Cardiac muscle cell (in vitro differentiated cells and primary cell): ENCODE results near the gene GABBR2. TPM values are rescaled to one million over a fixed set of nuclear protein-coding genes. Genes with fewer than 3 reads are reported as not detected.

Experiments used
- DNase-seq, 2 donors: peaks; one replicate each; pipeline versions ENCODE4 v3.0.0 to v3.0.0-alpha.2; 2010 to 2017; ENCODE audit warnings: low read depth in 1 of 2, low spot score in 1 of 2
- H3K27ac ChIP-seq: fragments of 200-600 bp; sonication (generic); 2 replicates; pipeline ENCODE4 v1.5.1; 2016
- H3K27me3 ChIP-seq: fragments of 200-600 bp; sonication (generic); 2 replicates; pipeline ENCODE4 v1.6.0; 2016; ENCODE audit warnings: control low read depth
- H3K36me3 ChIP-seq: fragments of 200-600 bp; sonication (generic); 2 replicates; pipeline ENCODE4 v1.5.1; 2016; ENCODE audit warnings: control low read depth
- H3K4me1 ChIP-seq: fragments of 200-600 bp; sonication (generic); 2 replicates; pipeline ENCODE4 v1.8.1; 2017; ENCODE audit warnings: low read depth, mild to moderate bottlenecking, mixed run types
- H3K4me3 ChIP-seq: fragments of 200-600 bp; sonication (generic); 2 replicates; pipeline ENCODE4 v1.5.1; 2016; ENCODE audit warnings: mild to moderate bottlenecking
- H3K9me3 ChIP-seq: fragments of 200-600 bp; sonication (generic); 2 replicates; pipeline ENCODE4 v1.5.1; 2017; ENCODE audit warnings: low read depth, mild to moderate bottlenecking, control low read depth
- polyA plus RNA-seq: library from polyadenylated mRNA; unstranded; fragments of >200 nt; fragmentation: Nextera tagmentation; extraction: Ambion mirVana; gene quantifications from 2 replicates; pipeline ENCODE4 v1.2.1, GENCODE V29; 2016
- total RNA-seq: library from RNA; depleted of rRNA; stranded (reverse); fragments of >200 nt; gene quantifications from 2 replicates; pipeline ENCODE4 v1.2.3, GENCODE V29; 2016
- TF ChIP-seq, protein P1 (sequence below): IDR thresholded peaks from 2 replicates; pipeline ENCODE4 v1.5.1; 2012; ENCODE audit warnings: low read depth, mild to moderate bottlenecking, low read length

Gene GABBR2
- total and polyA plus RNA-seq, 2 experiments from 2014 or later, result 0.06 TPM; not detected in 1

DNA sequence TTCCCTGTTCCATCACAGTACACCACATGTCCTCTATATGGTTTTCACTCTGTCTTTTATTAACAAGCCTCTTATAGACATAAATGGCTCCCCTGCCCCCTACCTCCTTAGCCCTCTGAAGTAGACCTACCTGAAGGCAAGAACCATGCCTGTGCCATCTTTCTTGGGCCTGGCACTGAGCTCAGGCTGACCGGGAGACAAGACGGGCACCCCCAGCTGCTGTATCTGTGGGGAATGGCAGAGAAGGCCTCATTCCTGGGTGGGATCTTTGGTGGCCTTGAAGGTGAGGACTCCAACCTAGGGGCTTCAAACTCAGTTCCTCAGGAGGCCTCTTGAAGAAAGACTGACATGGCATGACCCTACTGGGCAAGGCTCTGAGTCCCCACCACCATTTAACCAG, 109.9 kb downstream of the GABBR2 start:
- DNase-seq, result no peak
- H3K27ac ChIP-seq, result no peak overlapping the region
- no peaks in the 10 kb centered on the region for H3K9me3 ChIP-seq
- H3K36me3 ChIP-seq, result no peaks in the 10 kb centered on the region
- no peaks in the 10 kb centered on the region for H3K27me3 ChIP-seq
- TF ChIP-seq, protein P1, sequence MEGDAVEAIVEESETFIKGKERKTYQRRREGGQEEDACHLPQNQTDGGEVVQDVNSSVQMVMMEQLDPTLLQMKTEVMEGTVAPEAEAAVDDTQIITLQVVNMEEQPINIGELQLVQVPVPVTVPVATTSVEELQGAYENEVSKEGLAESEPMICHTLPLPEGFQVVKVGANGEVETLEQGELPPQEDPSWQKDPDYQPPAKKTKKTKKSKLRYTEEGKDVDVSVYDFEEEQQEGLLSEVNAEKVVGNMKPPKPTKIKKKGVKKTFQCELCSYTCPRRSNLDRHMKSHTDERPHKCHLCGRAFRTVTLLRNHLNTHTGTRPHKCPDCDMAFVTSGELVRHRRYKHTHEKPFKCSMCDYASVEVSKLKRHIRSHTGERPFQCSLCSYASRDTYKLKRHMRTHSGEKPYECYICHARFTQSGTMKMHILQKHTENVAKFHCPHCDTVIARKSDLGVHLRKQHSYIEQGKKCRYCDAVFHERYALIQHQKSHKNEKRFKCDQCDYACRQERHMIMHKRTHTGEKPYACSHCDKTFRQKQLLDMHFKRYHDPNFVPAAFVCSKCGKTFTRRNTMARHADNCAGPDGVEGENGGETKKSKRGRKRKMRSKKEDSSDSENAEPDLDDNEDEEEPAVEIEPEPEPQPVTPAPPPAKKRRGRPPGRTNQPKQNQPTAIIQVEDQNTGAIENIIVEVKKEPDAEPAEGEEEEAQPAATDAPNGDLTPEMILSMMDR, result no peak
- H3K4me3 ChIP-seq, result no peak overlapping the region
- H3K4me1 ChIP-seq, result no peaks in the 10 kb centered on the region

DNA sequence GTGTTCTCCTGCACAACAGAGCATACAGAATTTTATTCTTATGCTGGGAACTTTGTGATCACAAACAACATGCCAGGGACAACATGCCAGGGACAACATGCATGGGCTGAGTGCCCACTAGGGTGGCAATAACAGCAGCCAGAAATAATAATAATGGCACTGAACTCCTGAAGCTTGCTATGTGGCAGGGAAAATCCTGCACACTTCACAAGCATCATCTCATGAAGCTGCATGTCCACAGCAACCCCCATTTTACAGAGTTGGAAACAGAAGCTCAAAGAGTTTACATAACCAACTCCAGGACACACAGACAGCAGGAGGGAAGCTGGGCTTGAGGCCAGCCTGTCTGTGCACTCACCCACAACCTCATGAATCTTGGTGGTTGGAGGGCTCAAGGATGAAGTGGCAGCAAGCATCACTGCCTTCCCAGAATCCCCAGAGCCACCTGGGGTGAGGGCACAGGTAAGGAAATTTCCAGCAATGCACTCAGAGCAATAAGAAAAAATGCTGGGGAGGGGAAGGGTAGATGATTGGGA, 111.4 kb downstream of the GABBR2 start:
- H3K9me3 ChIP-seq, result no peaks in the 10 kb centered on the region
- H3K4me3 ChIP-seq, result no peak overlapping the region
- H3K27ac ChIP-seq, result no peak overlapping the region
- TF ChIP-seq, protein P1, result no peak
- H3K27me3 ChIP-seq, result no peaks in the 10 kb centered on the region
- DNase-seq, result peak in 1 of 2 donors; percentile 11
- H3K4me1 ChIP-seq, result no peaks in the 10 kb centered on the region
- H3K36me3 ChIP-seq, result no peaks in the 10 kb centered on the region

DNA sequence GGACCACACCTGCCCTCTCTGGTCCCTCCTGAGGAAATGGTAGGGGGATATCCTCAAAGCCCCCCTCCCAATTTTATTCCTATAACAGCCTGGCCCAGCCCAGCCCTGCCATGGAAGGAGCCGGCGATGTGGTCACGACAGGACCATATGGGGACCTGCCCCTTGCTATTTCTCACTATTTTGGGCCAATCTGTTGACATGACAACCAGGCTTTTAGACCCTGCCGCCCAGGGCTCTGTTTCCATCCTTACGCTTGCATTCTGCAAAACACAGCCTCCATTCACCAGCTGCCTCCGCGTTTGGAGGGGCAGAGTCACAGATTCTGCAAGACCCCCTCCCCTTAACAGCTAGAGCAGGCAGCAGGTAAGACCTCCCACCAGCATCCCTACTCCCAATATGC, 112.2 kb downstream of the GABBR2 start:
- Histone ChIP-seq H3K4me1 (no peaks in the 10 kb centered on the region), H3K9me3 (no peaks in the 10 kb centered on the region), H3K27me3 (no peaks in the 10 kb centered on the region), H3K36me3 (no peaks in the 10 kb centered on the region), H3K4me3 (no peak overlapping the region), H3K27ac (no peak overlapping the region)
- no peak for DNase-seq
- TF ChIP-seq, protein P1, result no peak

DNA sequence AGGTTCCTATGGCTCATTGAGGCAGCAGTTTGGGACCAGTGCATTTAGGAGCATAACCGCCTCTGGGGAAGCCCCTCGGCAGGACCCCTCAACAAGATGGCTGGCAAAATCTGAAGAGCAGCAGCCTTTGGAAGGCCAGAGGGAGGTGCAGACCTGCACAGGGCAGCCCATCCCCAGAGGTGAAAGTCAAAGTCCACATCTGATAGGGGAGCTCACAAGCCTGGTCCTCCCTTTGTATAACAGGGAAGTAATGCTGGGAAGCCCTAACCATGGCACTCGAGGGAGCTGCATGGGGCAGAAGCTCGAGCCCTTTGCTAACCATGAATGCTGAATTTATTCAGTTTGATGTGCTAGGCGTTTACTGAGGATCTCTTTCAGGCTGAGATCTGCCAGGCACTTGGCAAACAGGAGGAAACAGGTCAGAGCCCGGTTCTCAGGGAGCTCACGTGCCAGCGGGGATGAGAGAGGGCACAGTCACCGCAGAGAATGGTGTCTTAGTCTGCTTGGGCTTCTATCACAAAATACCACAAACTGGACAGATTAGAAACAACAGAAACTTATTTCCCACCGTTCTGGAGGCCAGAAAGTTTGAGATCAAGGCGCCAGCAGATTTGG, 114.1 kb downstream of the GABBR2 start:
- no peak for DNase-seq
- no peak overlapping the region for H3K4me3 ChIP-seq
- H3K27ac ChIP-seq, result no peak overlapping the region
- no peaks in the 10 kb centered on the region for H3K27me3 ChIP-seq
- H3K36me3 ChIP-seq, result no peaks in the 10 kb centered on the region
- no peaks in the 10 kb centered on the region for H3K4me1 ChIP-seq
- TF ChIP-seq, protein P1, result no peak
- no peaks in the 10 kb centered on the region for H3K9me3 ChIP-seq

DNA sequence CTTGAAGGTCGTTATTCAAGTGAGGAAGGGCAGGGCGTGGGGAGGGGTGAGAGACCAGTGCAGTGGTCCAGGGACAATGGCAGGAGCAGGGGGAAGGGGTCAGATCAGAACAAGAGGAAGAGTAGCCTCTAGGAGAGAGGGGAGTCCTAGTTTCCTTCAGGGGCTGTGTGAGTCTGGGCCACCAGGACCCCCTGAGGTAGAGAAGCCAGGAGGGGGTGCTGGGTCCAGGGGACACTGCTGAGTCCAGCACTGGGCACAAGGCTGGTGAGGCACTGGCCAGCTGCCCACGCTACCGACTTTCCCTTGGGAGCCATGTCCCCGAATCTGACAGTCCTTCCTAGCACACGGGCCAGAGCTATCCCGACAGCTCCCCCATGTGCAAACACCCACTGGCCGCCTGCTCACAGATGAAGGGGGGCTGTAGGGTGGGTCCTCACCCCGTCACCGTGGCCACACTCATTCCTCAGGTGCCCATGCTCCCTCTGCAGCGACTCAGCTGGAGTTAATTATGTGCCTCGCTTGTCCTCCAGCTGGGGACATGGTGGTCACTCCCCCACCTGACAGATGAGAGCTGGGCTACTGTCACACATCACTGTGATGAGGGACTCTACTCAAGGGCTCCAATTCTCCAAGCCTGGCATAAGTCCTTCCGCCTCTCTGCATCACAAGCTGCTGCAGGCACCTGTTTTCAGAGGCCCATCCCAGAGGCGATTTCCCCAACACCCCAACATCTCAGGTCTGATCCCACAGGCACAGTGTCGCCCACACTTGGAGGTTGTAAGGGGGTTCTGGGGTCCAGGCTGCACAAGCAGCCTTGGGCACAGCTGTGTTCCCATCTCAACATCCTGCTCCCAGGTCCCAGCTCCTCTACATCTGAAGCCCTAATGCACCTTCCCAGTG, 115.1 kb downstream of the GABBR2 start:
- no peaks in the 10 kb centered on the region for H3K4me1 ChIP-seq
- no peak overlapping the region for H3K4me3 ChIP-seq
- TF ChIP-seq, protein P1, result no peak
- H3K27me3 ChIP-seq, result no peaks in the 10 kb centered on the region
- H3K27ac ChIP-seq, result no peak overlapping the region
- DNase-seq, result no peak
- H3K36me3 ChIP-seq, result no peaks in the 10 kb centered on the region
- no peaks in the 10 kb centered on the region for H3K9me3 ChIP-seq
